ENCODE data around the gene ZMIZ1.

Gene ZMIZ1

DNA sequence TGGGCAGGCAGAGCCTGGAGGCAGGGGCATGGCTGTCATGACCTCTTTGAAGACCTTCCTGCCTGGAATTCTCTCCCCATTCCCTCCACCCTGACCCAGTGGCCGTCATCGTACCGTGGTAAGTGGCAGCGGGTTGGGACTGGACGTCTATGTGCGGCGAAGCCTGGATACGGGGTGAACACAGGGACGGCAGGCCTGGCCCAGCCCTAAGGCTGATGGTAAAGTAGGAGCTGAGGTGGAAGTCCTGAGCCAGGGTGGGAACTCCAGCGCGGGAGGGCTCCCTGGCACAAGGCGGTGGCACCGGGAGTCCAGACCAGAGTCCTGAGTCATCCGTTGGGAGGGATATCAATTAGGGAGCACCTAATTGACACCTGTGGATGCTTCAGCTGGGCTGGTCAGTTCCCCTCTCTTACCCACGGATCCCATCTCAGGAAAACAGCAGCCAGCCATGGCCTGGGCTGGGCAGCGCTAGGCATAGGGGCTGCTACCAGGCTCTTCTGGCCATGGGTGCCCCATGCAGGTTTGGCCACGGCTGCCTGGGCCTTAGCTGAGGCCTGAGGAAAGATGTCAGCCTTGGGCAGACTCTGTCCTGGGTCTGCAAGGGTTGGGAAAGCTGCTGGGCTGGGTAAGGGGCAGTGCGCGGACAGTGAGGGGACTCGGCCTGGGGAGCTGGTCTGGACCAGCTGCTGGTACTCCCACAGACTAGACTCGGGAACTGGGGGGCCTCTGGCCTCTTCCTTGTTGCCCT lies 281.8 kb downstream of the ZMIZ1 start:
- ATAC-seq (no peak), DNase-seq (no peak)
- H3K27ac Mint-ChIP-seq, result no peak overlapping the region
- no peaks in the 10 kb centered on the region for H3K9me3 Mint-ChIP-seq
- H3K4me1 Mint-ChIP-seq, result peaks cover 79% of the 10 kb centered on the region
- peak overlapping the region; percentile 36 to 92 for H3K4me3 Mint-ChIP-seq
- H3K27me3 Mint-ChIP-seq, result no peaks in the 10 kb centered on the region

DNA sequence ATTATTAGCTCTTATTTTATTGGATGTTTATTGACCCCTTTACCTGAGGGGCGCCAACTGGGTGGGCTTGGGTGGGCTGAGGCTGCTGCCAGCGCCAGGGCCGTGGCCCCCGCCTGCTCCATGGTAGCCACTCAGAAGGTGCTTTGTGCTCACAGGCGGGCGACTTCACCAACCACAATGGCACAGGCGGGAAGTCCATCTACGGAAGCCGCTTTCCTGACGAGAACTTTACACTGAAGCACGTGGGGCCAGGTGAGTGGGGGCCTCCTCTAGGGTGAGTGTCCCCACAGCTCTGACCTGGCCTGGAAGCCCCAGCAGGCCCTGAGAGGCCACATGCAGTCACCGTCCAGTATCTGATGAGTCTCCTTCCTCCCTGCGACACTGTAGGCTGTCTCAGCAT lies 282.6 kb downstream of the ZMIZ1 start:
- peaks cover 86% of the 10 kb centered on the region for H3K4me1 Mint-ChIP-seq
- no peaks in the 10 kb centered on the region for H3K9me3 Mint-ChIP-seq
- no peak overlapping the region for H3K4me3 Mint-ChIP-seq
- no peak overlapping the region for H3K27ac Mint-ChIP-seq
- DNase-seq (no peak), ATAC-seq (no peak)
- H3K27me3 Mint-ChIP-seq, result no peaks in the 10 kb centered on the region

DNA sequence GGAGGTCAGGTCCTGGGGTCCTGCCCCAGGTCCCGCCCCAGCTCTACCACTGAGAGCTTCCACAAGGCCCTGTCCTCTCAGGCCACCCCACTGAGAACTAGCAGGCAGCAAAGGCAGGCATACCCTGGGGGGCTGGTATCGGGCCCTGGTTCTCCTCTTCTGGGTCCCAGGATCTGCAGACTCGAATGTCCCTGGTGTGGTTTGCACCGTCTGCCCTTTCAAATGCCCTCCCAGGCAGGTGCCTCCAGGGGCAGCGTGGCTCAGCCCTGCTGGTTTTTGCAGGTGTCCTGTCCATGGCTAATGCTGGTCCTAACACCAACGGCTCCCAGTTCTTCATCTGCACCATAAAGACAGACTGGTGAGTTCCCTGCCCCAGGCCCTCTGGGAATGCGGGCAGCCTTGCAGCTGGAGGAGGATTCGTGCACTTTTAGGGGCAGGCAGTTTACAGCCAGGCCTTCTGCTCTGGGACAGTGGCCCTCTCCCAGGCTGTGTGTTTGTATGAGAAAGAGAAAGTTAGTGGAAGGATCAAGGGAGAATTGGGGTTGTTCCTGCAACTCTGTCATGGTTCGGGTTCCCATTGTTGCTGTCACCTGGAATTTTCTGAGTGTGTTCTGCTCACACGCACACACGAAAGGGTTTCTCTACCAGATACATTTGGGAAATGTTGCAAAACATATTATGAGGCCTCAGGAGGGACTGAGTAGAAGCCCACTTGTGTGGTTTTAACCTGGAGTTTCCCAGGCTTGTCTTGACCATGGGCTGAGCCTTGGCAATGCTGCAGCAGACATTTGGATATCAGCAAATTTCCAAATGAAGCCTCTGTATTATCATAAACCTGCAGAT lies 283.5 kb downstream of the ZMIZ1 start:
- Mint-ChIP-seq H3K9me3 (no peaks in the 10 kb centered on the region), H3K27ac (peak overlapping the region in 1 of 2 donors; percentile 59), H3K27me3 (no peaks in the 10 kb centered on the region), H3K4me3 (no peak overlapping the region), H3K4me1 (peaks cover 79% of the 10 kb centered on the region)
- no peak for ATAC-seq
- no peak for DNase-seq

DNA sequence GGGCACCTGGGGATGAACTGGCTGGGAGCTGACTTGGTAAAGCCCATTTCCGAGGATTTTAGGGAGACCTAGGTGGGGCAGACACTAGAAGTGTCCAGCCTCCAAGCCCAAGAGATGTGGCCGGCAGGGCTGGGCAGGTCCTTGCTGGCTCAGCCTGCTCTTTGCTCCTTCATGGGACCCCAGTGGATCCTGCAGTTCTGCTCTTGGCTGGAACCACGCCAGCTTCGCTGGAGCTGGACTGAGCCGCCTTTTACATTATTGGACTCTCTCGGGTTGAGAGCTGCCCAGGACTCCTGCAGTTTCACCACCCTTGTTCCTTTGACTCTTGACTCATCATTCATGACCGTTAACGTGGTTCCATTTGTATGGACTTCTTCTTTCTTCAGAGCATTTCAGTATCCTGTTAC lies 284.2 kb downstream of the ZMIZ1 start:
- Mint-ChIP-seq H3K27ac (no peak overlapping the region), H3K27me3 (no peaks in the 10 kb centered on the region), H3K4me3 (peak overlapping the region in 1 of 2 donors; percentile 6), H3K4me1 (peaks cover 79% of the 10 kb centered on the region), H3K9me3 (no peaks in the 10 kb centered on the region)
- no peak for DNase-seq
- ATAC-seq, result no peak

DNA sequence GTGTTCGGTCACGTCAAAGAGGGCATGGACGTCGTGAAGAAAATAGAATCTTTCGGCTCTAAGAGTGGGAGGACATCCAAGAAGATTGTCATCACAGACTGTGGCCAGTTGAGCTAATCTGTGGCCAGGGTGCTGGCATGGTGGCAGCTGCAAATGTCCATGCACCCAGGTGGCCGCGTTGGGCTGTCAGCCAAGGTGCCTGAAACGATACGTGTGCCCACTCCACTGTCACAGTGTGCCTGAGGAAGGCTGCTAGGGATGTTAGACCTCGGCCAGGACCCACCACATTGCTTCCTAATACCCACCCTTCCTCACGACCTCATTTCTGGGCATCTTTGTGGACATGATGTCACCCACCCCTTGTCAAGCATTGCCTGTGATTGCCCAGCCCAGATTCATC lies 285.0 kb downstream of the ZMIZ1 start:
- H3K4me1 Mint-ChIP-seq, result peaks cover 72% of the 10 kb centered on the region
- peak overlapping the region; percentile 59 to 82 for H3K27ac Mint-ChIP-seq
- ATAC-seq, result peak; percentile 8

DNA sequence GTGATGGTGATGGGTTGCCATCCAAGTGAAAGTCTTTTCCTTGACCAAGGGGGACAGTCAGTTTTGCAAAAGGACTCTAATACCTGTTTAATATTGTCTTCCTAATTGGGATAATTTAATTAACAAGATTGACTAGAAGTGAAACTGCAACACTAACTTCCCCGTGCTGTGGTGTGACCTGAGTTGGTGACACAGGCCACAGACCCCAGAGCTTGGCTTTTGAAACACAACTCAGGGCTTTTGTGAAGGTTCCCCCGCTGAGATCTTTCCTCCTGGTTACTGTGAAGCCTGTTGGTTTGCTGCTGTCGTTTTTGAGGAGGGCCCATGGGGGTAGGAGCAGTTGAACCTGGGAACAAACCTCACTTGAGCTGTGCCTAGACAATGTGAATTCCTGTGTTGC lies 285.4 kb downstream of the ZMIZ1 start:
- ATAC-seq, result peak; percentile 71
- Mint-ChIP-seq H3K9me3 (no peaks in the 10 kb centered on the region), H3K4me3 (no peak overlapping the region), H3K4me1 (peaks cover 68% of the 10 kb centered on the region), H3K27ac (no peak overlapping the region), H3K27me3 (no peaks in the 10 kb centered on the region)
- no peak for DNase-seq

More for the DNA sequence above, 285.0 kb downstream of the ZMIZ1 start:
- H3K27me3 Mint-ChIP-seq, result no peaks in the 10 kb centered on the region
- no peaks in the 10 kb centered on the region for H3K9me3 Mint-ChIP-seq
- H3K4me3 Mint-ChIP-seq, result no peak overlapping the region
- DNase-seq, result no peak

DNA sequence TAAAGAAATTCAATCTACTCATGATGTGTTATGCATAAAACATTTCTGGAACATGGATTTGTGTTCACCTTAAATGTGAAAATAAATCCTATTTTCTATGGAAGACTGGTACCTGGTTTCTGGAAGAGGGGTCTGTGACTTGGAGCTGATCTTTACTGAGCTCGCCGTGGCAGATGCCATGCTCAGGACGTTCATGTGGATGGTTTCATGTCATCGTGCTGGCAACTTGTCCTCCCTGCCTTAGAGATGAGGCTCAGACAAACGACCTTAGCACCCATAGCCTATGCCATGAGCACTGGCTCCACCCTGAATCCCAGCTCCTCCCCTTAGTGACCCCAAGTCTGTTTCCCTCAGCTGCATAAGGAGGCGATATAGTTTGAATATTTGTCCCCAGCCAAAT lies 285.8 kb downstream of the ZMIZ1 start:
- no peak for ATAC-seq
- Mint-ChIP-seq H3K9me3 (no peaks in the 10 kb centered on the region), H3K27me3 (no peaks in the 10 kb centered on the region), H3K4me1 (peaks cover 63% of the 10 kb centered on the region), H3K4me3 (no peak overlapping the region), H3K27ac (no peak overlapping the region)
- DNase-seq, result no peak

DNA sequence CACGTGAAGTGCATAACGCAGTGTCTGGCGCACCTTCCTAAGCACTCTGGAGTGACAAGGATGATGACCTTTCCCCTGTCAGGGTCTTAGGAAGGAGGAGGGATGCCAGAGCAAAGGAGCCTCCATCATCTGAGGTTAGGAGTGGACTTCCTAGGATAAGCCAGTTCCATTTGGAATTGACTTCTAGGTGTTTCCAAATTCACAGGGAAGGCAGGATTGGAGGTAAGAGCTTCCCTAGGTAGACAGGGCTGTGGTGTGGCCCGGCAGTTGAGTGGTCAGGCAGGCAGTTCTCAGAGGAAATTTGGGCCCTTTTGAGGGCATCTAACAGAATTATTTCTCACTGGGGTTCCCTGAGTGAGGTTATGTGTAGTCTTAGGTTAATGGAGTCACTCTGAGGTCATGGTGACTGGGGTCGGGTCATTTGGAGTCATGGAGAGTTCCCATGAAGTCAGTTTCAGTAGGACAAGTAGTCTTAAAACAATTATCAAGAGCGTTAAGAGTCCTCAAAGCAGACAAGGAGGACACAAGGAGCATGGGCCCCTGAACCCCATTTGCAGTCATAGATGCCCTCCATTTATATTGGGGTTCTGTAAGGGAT lies 286.8 kb downstream of the ZMIZ1 start:
- H3K27me3 Mint-ChIP-seq, result no peaks in the 10 kb centered on the region
- peak overlapping the region in 1 of 2 donors; percentile 43 for H3K27ac Mint-ChIP-seq
- no peak for ATAC-seq
- peaks cover 54% of the 10 kb centered on the region for H3K4me1 Mint-ChIP-seq
- no peaks in the 10 kb centered on the region for H3K9me3 Mint-ChIP-seq
- H3K4me3 Mint-ChIP-seq, result no peak overlapping the region
- DNase-seq, result no peak

DNA sequence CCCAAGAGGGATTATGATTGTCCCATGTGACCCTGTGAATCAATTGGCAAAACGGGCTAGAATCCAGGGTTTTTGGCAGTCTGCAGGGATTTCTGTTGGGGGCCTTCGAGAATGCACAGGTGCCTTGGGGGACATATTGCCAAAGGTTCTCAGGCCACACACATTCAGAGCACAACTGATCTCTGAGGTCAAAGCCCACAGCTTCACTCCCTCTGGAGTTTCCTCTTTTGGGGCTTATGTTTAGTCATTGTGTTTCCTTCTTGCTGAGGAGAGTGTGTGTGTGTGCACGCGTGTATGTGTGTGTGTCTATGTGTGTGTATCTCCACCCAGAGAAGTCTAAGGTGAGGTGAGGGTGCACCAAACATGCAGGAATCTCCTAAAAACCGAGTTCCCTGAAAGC lies 287.3 kb downstream of the ZMIZ1 start:
- peaks cover 55% of the 10 kb centered on the region for H3K4me1 Mint-ChIP-seq
- H3K4me3 Mint-ChIP-seq, result no peak overlapping the region
- H3K27me3 Mint-ChIP-seq, result no peaks in the 10 kb centered on the region
- H3K27ac Mint-ChIP-seq, result no peak overlapping the region
- DNase-seq, result no peak
- no peaks in the 10 kb centered on the region for H3K9me3 Mint-ChIP-seq
- peak; percentile 52 for ATAC-seq

DNA sequence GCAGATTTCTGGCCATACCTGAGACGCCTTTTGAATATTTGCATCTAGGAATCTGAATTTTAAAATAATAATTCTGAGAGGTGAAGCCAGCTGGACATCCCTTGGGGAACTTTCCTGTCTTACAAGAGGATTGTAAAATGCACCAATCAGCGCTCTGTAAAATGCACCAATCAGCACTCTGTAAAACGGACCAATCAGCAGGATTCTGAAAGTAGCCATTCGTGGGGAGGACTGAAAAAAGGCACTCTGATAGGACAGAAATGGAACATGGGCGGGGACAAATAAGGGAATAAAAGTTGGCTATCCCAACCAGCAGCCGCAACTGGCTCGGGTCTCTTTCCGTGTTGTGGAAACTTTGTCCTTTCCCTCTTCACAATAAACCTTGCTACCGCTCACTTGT lies 288.4 kb downstream of the ZMIZ1 start:
- no peak overlapping the region for H3K4me3 Mint-ChIP-seq
- DNase-seq (no peak), ATAC-seq (no peak)
- H3K4me1 Mint-ChIP-seq, result peaks cover 57% of the 10 kb centered on the region
- no peaks in the 10 kb centered on the region for H3K9me3 Mint-ChIP-seq
- H3K27ac Mint-ChIP-seq, result no peak overlapping the region
- no peaks in the 10 kb centered on the region for H3K27me3 Mint-ChIP-seq

DNA sequence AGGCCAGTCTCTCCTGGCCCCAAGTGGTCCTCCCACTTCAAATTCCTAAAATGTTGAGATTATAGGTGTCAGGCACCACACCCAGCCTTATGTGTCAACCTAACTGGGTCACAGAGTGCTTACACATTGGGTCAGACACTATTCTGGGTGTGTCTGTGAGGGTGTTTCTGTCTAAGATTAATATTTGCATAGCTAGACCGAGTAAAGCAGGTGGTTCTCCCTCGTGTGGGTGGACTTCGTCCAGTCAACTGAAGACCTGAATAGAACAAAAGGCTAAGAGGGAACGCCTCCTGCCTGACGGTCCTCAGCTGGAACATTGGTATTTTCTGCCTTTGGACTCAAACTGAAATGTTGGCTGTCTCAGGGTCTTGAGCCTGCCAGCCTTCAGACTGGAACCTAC lies 290.0 kb downstream of the ZMIZ1 start:
- Mint-ChIP-seq H3K27ac (no peak overlapping the region), H3K27me3 (no peaks in the 10 kb centered on the region), H3K9me3 (no peaks in the 10 kb centered on the region), H3K4me3 (no peak overlapping the region), H3K4me1 (peaks cover 40% of the 10 kb centered on the region)
- no peak for DNase-seq
- ATAC-seq, result no peak

DNA sequence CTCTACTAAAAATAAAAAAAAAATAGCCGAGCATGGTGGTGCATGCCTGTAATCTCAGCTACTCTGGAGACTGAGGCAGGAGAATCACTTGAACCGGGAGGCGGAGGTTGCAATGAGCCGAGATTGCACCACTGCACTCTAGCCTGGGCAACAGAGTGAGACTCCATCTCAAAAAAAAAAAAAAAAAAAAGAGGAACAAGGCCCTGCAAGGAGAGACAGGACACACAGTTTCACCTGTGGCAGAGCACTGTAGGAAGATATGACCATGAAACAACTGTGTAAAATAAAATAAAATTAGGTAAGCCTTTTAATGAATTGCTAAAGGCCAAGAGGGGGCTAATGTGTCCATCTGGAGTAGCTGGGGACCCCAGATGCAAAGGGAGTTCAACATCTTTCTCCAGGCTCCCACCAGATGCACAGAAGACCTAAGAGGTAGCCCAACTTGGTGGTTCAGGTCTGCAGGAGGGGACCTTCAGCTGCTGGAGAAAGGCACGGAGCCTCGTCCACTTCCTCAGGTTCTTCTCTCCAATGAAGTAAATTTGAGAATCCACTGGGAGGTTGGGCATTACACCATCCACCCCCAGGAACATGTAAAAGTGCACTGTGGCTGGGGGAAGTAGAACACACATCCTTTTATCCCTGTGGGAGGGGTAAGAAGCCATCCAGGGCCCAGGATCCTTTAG lies 291.2 kb downstream of the ZMIZ1 start:
- no peak overlapping the region for H3K27ac Mint-ChIP-seq
- H3K4me1 Mint-ChIP-seq, result peaks cover 29% of the 10 kb centered on the region
- no peaks in the 10 kb centered on the region for H3K9me3 Mint-ChIP-seq
- DNase-seq (no peak), ATAC-seq (no peak)
- H3K4me3 Mint-ChIP-seq, result no peak overlapping the region
- H3K27me3 Mint-ChIP-seq, result no peaks in the 10 kb centered on the region

DNA sequence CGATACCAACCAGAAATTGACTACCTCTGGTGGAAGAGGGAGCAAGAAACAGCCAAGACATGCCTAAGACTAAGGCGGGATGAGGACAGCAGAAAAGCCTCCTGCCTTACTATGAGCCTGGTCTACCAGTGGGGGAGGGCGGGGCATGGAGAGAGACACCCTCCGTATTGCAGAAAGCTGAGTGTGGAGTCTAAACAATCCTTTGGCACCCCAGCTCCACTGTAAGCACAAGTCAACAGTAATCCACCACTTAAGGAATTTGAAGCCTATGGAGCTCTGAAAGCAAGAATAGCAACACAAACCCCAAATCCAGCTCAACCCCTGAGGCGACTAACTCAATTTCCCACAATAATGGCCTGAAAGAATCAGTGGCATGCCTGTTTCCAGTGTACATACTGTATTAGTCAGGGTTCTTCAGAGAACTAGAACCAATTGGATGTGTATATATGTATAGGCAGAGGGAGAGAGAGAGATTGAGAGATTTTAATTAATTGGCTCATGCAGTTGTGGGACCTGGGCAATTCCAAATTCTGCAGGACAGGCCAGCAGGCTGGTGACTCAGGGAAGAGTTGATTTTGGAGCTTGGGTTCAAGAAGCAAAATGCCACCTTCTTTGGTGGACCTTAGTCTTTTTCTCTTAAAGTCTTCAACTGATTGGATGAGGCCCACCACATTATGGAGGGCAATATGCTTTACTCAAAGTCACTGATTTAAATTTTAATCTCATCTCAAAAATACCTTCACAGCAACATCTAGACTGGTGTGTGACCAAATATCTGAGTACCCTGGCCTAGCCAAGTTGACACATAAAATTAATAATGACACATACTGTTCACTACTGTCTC lies 292.0 kb downstream of the ZMIZ1 start:
- Mint-ChIP-seq H3K27ac (no peak overlapping the region), H3K4me3 (no peak overlapping the region), H3K4me1 (peaks cover 21% of the 10 kb centered on the region)

DNA sequence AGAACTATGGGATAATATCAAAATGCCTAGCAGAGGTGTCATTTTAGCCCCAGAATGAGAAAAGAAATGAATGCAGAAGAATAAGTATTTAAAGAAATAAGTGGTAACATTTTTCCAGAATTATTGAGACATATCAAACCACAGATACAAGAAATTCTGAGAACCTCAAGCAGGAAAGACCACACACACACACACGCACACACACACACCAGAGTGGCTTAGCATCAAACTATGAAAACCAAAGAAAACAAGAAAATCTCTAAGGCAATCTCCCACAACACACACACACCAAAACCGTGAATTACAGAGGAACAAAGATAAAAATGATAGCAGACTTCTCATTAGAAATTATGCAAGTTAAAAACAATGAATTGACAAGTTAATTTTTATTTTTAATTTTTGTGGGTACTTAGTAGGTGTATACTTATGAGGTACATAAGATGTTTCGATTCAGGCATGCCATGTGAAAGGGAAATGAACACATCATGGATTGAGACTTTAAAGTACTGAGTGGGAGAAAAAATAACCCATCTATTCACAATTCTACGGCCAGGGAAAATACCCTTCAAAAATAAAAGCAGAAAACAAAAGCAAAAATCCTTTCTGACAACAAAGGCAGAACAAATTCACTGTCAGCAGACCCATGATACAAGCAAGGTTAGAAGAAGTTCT lies 293.1 kb downstream of the ZMIZ1 start:
- ATAC-seq (no peak), DNase-seq (no peak)

More for the DNA sequence above, 292.0 kb downstream of the ZMIZ1 start:
- no peak for DNase-seq
- Mint-ChIP-seq H3K27me3 (no peaks in the 10 kb centered on the region), H3K9me3 (no peaks in the 10 kb centered on the region)
- ATAC-seq, result no peak

More for the DNA sequence above, 293.1 kb downstream of the ZMIZ1 start:
- no peak overlapping the region for H3K4me3 Mint-ChIP-seq
- no peak overlapping the region for H3K27ac Mint-ChIP-seq
- peaks cover 16% of the 10 kb centered on the region for H3K4me1 Mint-ChIP-seq
- no peaks in the 10 kb centered on the region for H3K27me3 Mint-ChIP-seq
- no peaks in the 10 kb centered on the region for H3K9me3 Mint-ChIP-seq
